Osteoblast (primary cell): Measurements from ENCODE around the gene FILIP1L. TPM values are rescaled to one million over a fixed set of nuclear protein-coding genes. Genes with fewer than 3 reads are reported as not detected.

Source experiments
- DNase-seq: peaks from one replicate; pipeline ENCODE4 v3.0.0; 2011; ENCODE audit warnings: low spot score, mixed read lengths; ENCODE audit not compliant: insufficient read length; ENCODE audit errors: missing footprints
- H2AFZ ChIP-seq: 2 replicates; pipeline ENCODE4 v1.6.0; 2011; ENCODE audit warnings: mild to moderate bottlenecking, low read length
- H3K27ac ChIP-seq: 2 replicates; pipeline ENCODE4 v1.5.1; 2011; ENCODE audit warnings: mild to moderate bottlenecking, low read depth, low read length, moderate library complexity
- H3K27me3 ChIP-seq: 2 replicates; pipeline ENCODE4 v1.6.0; 2012; ENCODE audit warnings: mild to moderate bottlenecking, control low read depth, inconsistent platforms, low read length, moderate library complexity; ENCODE audit not compliant: insufficient read depth
- H3K36me3 ChIP-seq: 2 replicates; pipeline ENCODE4 v1.5.1; 2011; ENCODE audit warnings: mild to moderate bottlenecking, low read length, control low read depth, moderate library complexity; ENCODE audit not compliant: insufficient read depth
- H3K4me1 ChIP-seq: 2 replicates; pipeline ENCODE4 v1.5.1; 2011; ENCODE audit warnings: mild to moderate bottlenecking, low read length, control low read depth, moderate library complexity; ENCODE audit not compliant: insufficient read depth
- H3K4me2 ChIP-seq: 2 replicates; pipeline ENCODE4 v1.6.0; 2011; ENCODE audit warnings: mild to moderate bottlenecking, low read length; ENCODE audit not compliant: insufficient read depth
- H3K4me3 ChIP-seq: fragments of 200-600 bp; sonication (generic); 3 replicates; pipeline ENCODE4 v1.5.1; 2012; ENCODE audit warnings: mild to moderate bottlenecking, low read length, inconsistent platforms; ENCODE audit not compliant: insufficient read depth
- H3K79me2 ChIP-seq: 2 replicates; pipeline ENCODE4 v1.6.0; 2012; ENCODE audit warnings: mild to moderate bottlenecking, low read length, control low read depth, inconsistent platforms; ENCODE audit not compliant: insufficient read depth
- H3K9me3 ChIP-seq: 2 replicates; pipeline ENCODE4 v1.5.1; 2011; ENCODE audit warnings: low read depth, low read length, control low read depth
- H4K20me1 ChIP-seq: 2 replicates; pipeline ENCODE4 v1.6.0; 2012; ENCODE audit warnings: mild to moderate bottlenecking, low read length, control low read depth; ENCODE audit not compliant: insufficient read depth
- total RNA-seq: library from RNA; depleted of rRNA; stranded (reverse); fragments of >200 nt; gene quantifications from 2 replicates; pipeline ENCODE4 v1.2.3, GENCODE V29; 2012
- TF ChIP-seq, protein P1 (sequence below): IDR thresholded peaks from 2 replicates; pipeline ENCODE4 v1.5.1; 2011; ENCODE audit warnings: mild to moderate bottlenecking, low read depth, low read length, moderate library complexity; ENCODE audit errors: extremely low read depth

Gene FILIP1L
- total RNA-seq, 1 donor, result 5.8 TPM

DNA sequence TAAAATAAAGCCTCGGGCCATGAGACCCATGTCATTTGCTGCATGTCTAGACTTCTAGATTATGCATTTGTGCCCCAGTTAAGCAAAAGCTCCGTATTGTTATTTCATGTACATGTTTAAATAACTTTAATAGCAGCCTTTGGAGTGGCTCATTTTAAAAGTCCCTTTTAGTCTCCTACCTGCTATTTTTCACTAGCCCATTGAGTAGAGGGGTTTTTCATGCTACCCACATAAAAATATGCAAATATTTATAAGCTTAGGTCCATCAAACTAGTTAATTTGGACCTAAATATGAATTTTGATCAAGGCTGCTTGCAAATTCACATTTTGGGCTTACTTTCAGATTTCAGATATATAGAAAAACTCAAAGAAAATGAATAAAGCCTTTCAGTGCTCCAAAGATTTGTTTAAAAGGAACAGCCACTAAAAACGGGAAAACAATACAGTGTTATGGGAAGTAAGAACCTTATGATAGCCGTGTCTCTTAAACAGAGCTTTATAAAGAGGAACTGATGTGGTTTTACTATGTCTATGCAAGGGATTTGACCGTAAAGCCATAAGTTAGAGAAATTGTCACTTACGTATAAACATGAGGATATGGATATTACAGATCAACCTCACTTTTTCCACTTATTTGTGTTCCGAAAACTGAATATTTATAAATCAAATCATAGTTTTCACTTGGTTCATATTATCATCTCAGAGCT is 30.0 kb downstream of the FILIP1L start:
- Histone ChIP-seq H3K27ac (no peak overlapping the region), H3K36me3 (no peaks in the 10 kb centered on the region), H3K4me1 (peaks cover 25% of the 10 kb centered on the region), H3K4me3 (no peak overlapping the region), H4K20me1 (no peaks in the 10 kb centered on the region), H2AFZ (no peak overlapping the region), H3K79me2 (no peaks in the 10 kb centered on the region), H3K27me3 (no peaks in the 10 kb centered on the region), H3K9me3 (no peaks in the 10 kb centered on the region), H3K4me2 (no peak overlapping the region)
- no peak for DNase-seq
- TF ChIP-seq, protein P1, sequence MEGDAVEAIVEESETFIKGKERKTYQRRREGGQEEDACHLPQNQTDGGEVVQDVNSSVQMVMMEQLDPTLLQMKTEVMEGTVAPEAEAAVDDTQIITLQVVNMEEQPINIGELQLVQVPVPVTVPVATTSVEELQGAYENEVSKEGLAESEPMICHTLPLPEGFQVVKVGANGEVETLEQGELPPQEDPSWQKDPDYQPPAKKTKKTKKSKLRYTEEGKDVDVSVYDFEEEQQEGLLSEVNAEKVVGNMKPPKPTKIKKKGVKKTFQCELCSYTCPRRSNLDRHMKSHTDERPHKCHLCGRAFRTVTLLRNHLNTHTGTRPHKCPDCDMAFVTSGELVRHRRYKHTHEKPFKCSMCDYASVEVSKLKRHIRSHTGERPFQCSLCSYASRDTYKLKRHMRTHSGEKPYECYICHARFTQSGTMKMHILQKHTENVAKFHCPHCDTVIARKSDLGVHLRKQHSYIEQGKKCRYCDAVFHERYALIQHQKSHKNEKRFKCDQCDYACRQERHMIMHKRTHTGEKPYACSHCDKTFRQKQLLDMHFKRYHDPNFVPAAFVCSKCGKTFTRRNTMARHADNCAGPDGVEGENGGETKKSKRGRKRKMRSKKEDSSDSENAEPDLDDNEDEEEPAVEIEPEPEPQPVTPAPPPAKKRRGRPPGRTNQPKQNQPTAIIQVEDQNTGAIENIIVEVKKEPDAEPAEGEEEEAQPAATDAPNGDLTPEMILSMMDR, result no peak

DNA sequence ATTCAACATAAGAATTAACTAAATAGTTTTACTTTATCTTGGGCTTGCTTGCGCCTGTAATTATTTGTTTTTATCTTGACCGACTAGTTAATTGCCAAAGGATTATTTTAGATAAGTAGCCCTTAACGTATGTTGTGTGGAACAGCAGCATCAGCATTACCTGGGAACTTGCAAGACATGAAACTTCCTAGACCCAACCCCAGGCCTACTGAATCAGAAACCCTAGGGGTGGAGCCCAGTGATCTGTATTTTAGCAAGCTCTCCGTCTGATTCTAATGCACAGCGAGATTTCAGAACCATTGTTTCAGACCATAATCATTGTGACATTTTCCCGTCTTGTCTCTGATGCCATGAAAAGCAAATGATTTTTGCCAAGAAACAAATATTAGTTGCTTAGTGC is 31.1 kb downstream of the FILIP1L start:
- H3K4me3 ChIP-seq, result no peak overlapping the region
- no peaks in the 10 kb centered on the region for H3K79me2 ChIP-seq
- H2AFZ ChIP-seq, result no peak overlapping the region
- no peaks in the 10 kb centered on the region for H3K36me3 ChIP-seq
- no peaks in the 10 kb centered on the region for H3K9me3 ChIP-seq
- no peak overlapping the region for H3K27ac ChIP-seq
- TF ChIP-seq, protein P1, result no peak
- no peak for DNase-seq
- H3K4me2 ChIP-seq, result no peak overlapping the region
- H4K20me1 ChIP-seq, result no peaks in the 10 kb centered on the region
- H3K4me1 ChIP-seq, result peaks cover 25% of the 10 kb centered on the region
- no peaks in the 10 kb centered on the region for H3K27me3 ChIP-seq

DNA sequence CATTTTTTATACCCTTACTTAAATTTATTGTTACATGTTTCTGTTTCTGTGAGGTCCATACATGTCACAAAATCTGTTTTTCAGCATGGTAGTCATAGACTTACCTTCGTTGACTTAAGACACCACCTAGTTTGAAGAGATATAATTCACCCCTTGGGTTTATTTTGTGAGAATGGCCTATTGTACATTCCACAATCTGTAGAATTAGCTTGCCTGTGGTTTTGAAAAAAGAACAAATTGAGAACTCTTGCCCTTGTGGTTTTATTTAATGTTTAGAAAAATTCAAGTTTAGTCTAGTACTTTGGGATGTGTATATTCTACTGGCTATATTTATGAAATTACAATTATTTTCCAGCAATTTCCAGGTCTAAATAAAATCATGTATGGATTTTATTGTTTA is 31.6 kb downstream of the FILIP1L start:
- H3K4me1 ChIP-seq, result peaks cover 25% of the 10 kb centered on the region

DNA sequence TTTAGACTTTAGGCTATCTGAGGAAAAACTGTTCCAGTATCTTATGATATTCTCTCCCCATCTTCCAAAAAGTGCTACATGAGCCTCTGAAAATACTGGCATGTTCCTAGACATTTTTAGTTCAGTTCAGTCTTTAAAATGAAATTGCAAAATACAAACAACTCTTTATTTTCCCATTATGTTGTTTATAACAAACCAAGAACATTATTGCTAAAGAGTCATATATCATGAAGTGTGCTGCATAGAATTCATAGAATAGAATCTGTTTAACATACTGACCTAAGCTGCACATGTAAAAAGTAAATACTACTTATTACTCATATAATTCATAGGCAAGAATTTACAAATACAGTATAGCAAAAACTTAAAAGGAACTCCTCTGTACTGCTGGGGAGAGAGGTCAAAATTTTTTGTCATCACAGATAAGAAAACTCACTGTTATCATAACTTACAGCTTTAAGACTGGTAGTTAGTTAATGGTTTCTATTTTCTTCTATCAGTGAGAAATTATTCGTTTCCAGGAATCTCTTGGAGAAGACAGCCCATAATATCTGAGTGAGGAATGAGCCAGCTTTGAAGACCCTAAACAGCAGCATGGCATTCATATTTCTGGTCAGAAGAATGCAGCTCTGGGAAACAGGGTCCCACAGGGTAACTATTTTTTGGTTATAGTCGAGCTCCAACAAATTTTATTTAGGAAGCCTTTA is 32.2 kb downstream of the FILIP1L start:
- Histone ChIP-seq H3K4me1 (peaks cover 21% of the 10 kb centered on the region), H3K4me2 (no peak overlapping the region), H3K36me3 (no peaks in the 10 kb centered on the region), H3K27ac (no peak overlapping the region), H3K9me3 (no peaks in the 10 kb centered on the region), H3K4me3 (no peak overlapping the region), H4K20me1 (no peaks in the 10 kb centered on the region), H2AFZ (no peak overlapping the region), H3K79me2 (no peaks in the 10 kb centered on the region), H3K27me3 (no peaks in the 10 kb centered on the region)
- TF ChIP-seq, protein P1, result no peak
- no peak for DNase-seq

More for the DNA sequence above, 31.6 kb downstream of the FILIP1L start:
- Histone ChIP-seq H2AFZ (no peak overlapping the region), H3K4me2 (no peak overlapping the region), H3K79me2 (no peaks in the 10 kb centered on the region), H3K4me3 (no peak overlapping the region), H3K9me3 (no peaks in the 10 kb centered on the region), H3K27ac (no peak overlapping the region), H4K20me1 (no peaks in the 10 kb centered on the region), H3K27me3 (no peaks in the 10 kb centered on the region), H3K36me3 (no peaks in the 10 kb centered on the region)
- no peak for DNase-seq
- TF ChIP-seq, protein P1, result no peak
